Activated naive CD8-positive, alpha-beta T cell treated with anti-CD3 and anti-CD28 coated beads, Interleukin-2, amount 50 U/mL, for 24 hours (primary cell): Measurements from ENCODE around the gene REM1.
"Not testable (repeated sequence)": the region's sequence is repeated elsewhere in the genome, so short reads cannot be mapped to it uniquely, and the experiment has no call there.

Source experiments
- ATAC-seq: fragments of 150-1000 bp; cut with Tn5 transposase; one replicate; pipeline ENCODE4 v1.10.0; 2021
- DNase-seq: peaks from one replicate; pipeline ENCODE4 v3.0.0; 2021
- H3K27ac Mint-ChIP-seq: one replicate; pipeline ENCODE4 v1.8.0; 2021; ENCODE audit warnings: mild to moderate bottlenecking, mixed read lengths
- H3K27me3 Mint-ChIP-seq: one replicate; pipeline ENCODE4 v1.8.0; 2021; ENCODE audit warnings: mixed read lengths
- H3K36me3 Mint-ChIP-seq: one replicate; pipeline ENCODE4 v1.8.0; 2021; ENCODE audit warnings: low read depth, mixed read lengths
- H3K4me1 Mint-ChIP-seq: one replicate; pipeline ENCODE4 v1.8.0; 2021; ENCODE audit warnings: mixed read lengths
- H3K4me3 Mint-ChIP-seq: one replicate; pipeline ENCODE4 v1.8.0; 2021; ENCODE audit warnings: mild to moderate bottlenecking, moderate library complexity, mixed read lengths
- H3K9me3 Mint-ChIP-seq: one replicate; pipeline ENCODE4 v1.8.0; 2021; ENCODE audit warnings: mixed read lengths

REM1 gene

GRCh38 chr20:31502884-31503673 lies 28.0 kb downstream of the REM1 start:
- not testable (repeated sequence) for H3K27ac Mint-ChIP-seq, H3K4me3 Mint-ChIP-seq, H3K27me3 Mint-ChIP-seq, H3K36me3 Mint-ChIP-seq, H3K9me3 Mint-ChIP-seq, H3K4me1 Mint-ChIP-seq
- ATAC-seq (peak; percentile 95), DNase-seq (peak; percentile 84)

- ATAC-seq: no peak
- H3K27ac Mint-ChIP-seq: no peak overlapping the region
- peaks cover 11% of the 10 kb centered on the region for H3K27me3 Mint-ChIP-seq
- no peak overlapping the region for H3K4me3 Mint-ChIP-seq
- no peak for DNase-seq
- H3K4me1 Mint-ChIP-seq: peaks cover 3% of the 10 kb centered on the region
- H3K9me3 Mint-ChIP-seq: no peaks in the 10 kb centered on the region
- H3K36me3 Mint-ChIP-seq: no peaks in the 10 kb centered on the region
These were observed 30.8 kb downstream of the REM1 start for GRCh38 chr20:31505903-31506302.

GRCh38 chr20:31508517-31509244 lies 33.6 kb downstream of the REM1 start:
- DNase-seq (no peak), ATAC-seq (no peak)
- peaks cover 2% of the 10 kb centered on the region for H3K4me1 Mint-ChIP-seq
- H3K4me3 Mint-ChIP-seq: no peak overlapping the region
- H3K27me3 Mint-ChIP-seq: peaks cover 10% of the 10 kb centered on the region
- no peaks in the 10 kb centered on the region for H3K9me3 Mint-ChIP-seq
- no peaks in the 10 kb centered on the region for H3K36me3 Mint-ChIP-seq
- H3K27ac Mint-ChIP-seq: no peak overlapping the region

- H3K27me3 Mint-ChIP-seq: peaks cover 2% of the 10 kb centered on the region
- peak; percentile 91 for DNase-seq
- peaks cover 6% of the 10 kb centered on the region for H3K36me3 Mint-ChIP-seq
- H3K4me3 Mint-ChIP-seq: no peak within 1 kb of the TSS
- no peaks in the 10 kb centered on the region for H3K9me3 Mint-ChIP-seq
- peak; percentile 88 for ATAC-seq
- peaks cover 11% of the 10 kb centered on the region for H3K4me1 Mint-ChIP-seq
- peak within 1 kb of the TSS; percentile 68 for H3K27ac Mint-ChIP-seq
These were observed 39.3 kb downstream of the REM1 start, which contains the start of gene HM13 for GRCh38 chr20:31514154-31515071. TSS of gene HM13 (plus strand) at chr20:31514442. CDS start at chr20:31514552, 110 bp downstream.

- DNase-seq: no peak
- Mint-ChIP-seq H3K4me1 (peaks cover 18% of the 10 kb centered on the region), H3K36me3 (peaks cover 11% of the 10 kb centered on the region), H3K27me3 (no peaks in the 10 kb centered on the region), H3K9me3 (no peaks in the 10 kb centered on the region), H3K4me3 (no peak overlapping the region), H3K27ac (no peak overlapping the region)
- ATAC-seq: no peak
These were observed 40.1 kb downstream of the REM1 start for GRCh38 chr20:31515072-31515774.

- H3K27ac Mint-ChIP-seq: no peak overlapping the region
- H3K9me3 Mint-ChIP-seq: no peaks in the 10 kb centered on the region
- H3K27me3 Mint-ChIP-seq: no peaks in the 10 kb centered on the region
- DNase-seq (no peak), ATAC-seq (no peak)
- H3K36me3 Mint-ChIP-seq: peaks cover 16% of the 10 kb centered on the region
- peaks cover 23% of the 10 kb centered on the region for H3K4me1 Mint-ChIP-seq
- H3K4me3 Mint-ChIP-seq: no peak overlapping the region
These were observed 40.7 kb downstream of the REM1 start for GRCh38 chr20:31515775-31516107.

- H3K4me3 Mint-ChIP-seq: no peak overlapping the region
- ATAC-seq: no peak
- H3K4me1 Mint-ChIP-seq: peaks cover 25% of the 10 kb centered on the region
- peaks cover 17% of the 10 kb centered on the region for H3K36me3 Mint-ChIP-seq
- H3K27me3 Mint-ChIP-seq: no peaks in the 10 kb centered on the region
- no peak overlapping the region for H3K27ac Mint-ChIP-seq
- no peaks in the 10 kb centered on the region for H3K9me3 Mint-ChIP-seq
- DNase-seq: no peak
These were observed 41.1 kb downstream of the REM1 start for GRCh38 chr20:31516166-31516565.

GRCh38 chr20:31516651-31517050 lies 41.6 kb downstream of the REM1 start:
- H3K36me3 Mint-ChIP-seq: peaks cover 17% of the 10 kb centered on the region
- no peak overlapping the region for H3K4me3 Mint-ChIP-seq
- no peak for DNase-seq
- H3K27me3 Mint-ChIP-seq: no peaks in the 10 kb centered on the region
- H3K9me3 Mint-ChIP-seq: no peaks in the 10 kb centered on the region
- no peak overlapping the region for H3K27ac Mint-ChIP-seq
- H3K4me1 Mint-ChIP-seq: peaks cover 29% of the 10 kb centered on the region
- ATAC-seq: peak; percentile 6

- Mint-ChIP-seq H3K27me3 (no peaks in the 10 kb centered on the region), H3K36me3 (peaks cover 17% of the 10 kb centered on the region), H3K27ac (no peak overlapping the region), H3K4me3 (no peak overlapping the region), H3K9me3 (no peaks in the 10 kb centered on the region), H3K4me1 (peaks cover 34% of the 10 kb centered on the region)
- ATAC-seq (no peak), DNase-seq (no peak)
These were observed 42.3 kb downstream of the REM1 start for GRCh38 chr20:31517373-31517772.

- peaks cover 39% of the 10 kb centered on the region for H3K4me1 Mint-ChIP-seq
- peaks cover 34% of the 10 kb centered on the region for H3K36me3 Mint-ChIP-seq
- H3K4me3 Mint-ChIP-seq, H3K9me3 Mint-ChIP-seq, ATAC-seq, H3K27ac Mint-ChIP-seq, H3K27me3 Mint-ChIP-seq, DNase-seq: not testable (repeated sequence)
These were observed 46.2 kb downstream of the REM1 start for GRCh38 chr20:31521267-31521666.

- Mint-ChIP-seq H3K27me3 (no peaks in the 10 kb centered on the region), H3K4me3 (no peak overlapping the region), H3K9me3 (no peaks in the 10 kb centered on the region), H3K4me1 (peaks cover 39% of the 10 kb centered on the region), H3K36me3 (peaks cover 46% of the 10 kb centered on the region), H3K27ac (no peak overlapping the region)
- ATAC-seq (no peak), DNase-seq (no peak)
These were observed 47.6 kb downstream of the REM1 start for GRCh38 chr20:31522731-31523130.

GRCh38 chr20:31523361-31524283 lies 48.5 kb downstream of the REM1 start:
- no peak overlapping the region for H3K27ac Mint-ChIP-seq
- H3K4me3 Mint-ChIP-seq: no peak overlapping the region
- no peaks in the 10 kb centered on the region for H3K27me3 Mint-ChIP-seq
- ATAC-seq (no peak), DNase-seq (no peak)
- H3K4me1 Mint-ChIP-seq: peaks cover 39% of the 10 kb centered on the region
- H3K36me3 Mint-ChIP-seq: peaks cover 50% of the 10 kb centered on the region
- no peaks in the 10 kb centered on the region for H3K9me3 Mint-ChIP-seq

- DNase-seq (no peak), ATAC-seq (no peak)
- Mint-ChIP-seq H3K27me3 (no peaks in the 10 kb centered on the region), H3K4me3 (no peak overlapping the region), H3K4me1 (peaks cover 11% of the 10 kb centered on the region), H3K27ac (no peak overlapping the region), H3K9me3 (no peaks in the 10 kb centered on the region), H3K36me3 (peaks cover 55% of the 10 kb centered on the region)
These were observed 52.2 kb downstream of the REM1 start for GRCh38 chr20:31527266-31527665.
